ENCODE measurements around the gene TUBA4B.

Gene TUBA4B

GRCh38 chr2:219271021-219271420 lies 18.0 kb downstream of the TUBA4B start:
- no peaks in the 10 kb centered on the region for H3K9me3 ChIP-seq (ENCODE audit: control extremely low read depth in 1 of 5, control insufficient read depth in 4 of 5, insufficient read depth in 2 of 5, low read depth in 1 of 5, low read length in 4 of 5)
- whole genome bisulfite sequencing (ENCODE audit: insufficient coverage) = 100% methylated on average over 2 of the region's 2 CpGs
- no peak overlapping the region for H3K4me3 ChIP-seq (ENCODE audit: control insufficient read depth in 1 of 7, extremely low read depth in 1 of 7, insufficient read depth in 4 of 7, low read depth in 2 of 7, low read length in 6 of 7)
- no peaks in the 10 kb centered on the region for H3K36me3 ChIP-seq (ENCODE audit: control insufficient read depth in 4 of 4, insufficient read depth in 4 of 4, low read length in 3 of 4)
- no peak overlapping the region for H3K27ac ChIP-seq (ENCODE audit: insufficient read depth in 1 of 2, low read depth in 1 of 2, low read length in 2 of 2, poor library complexity in 1 of 2, severe bottlenecking in 2 of 2)
- no peak for DNase-seq
- ChIA-PET POLR2A (no interaction called here), CTCF (interaction anchor here (1.0 to 18.3 kb wide), 3 partner anchors 9 to 24 kb away, joined by 3 to 381 read pairs (median 4); no protein-coding TSS in a partner anchor)
- H3K4me1 ChIP-seq (ENCODE audit: control extremely low read depth in 1 of 4, control insufficient read depth in 4 of 4, insufficient read depth in 4 of 4, low read length in 3 of 4) = no peaks in the 10 kb centered on the region
- peaks cover 0 to 11% (median 0%) of the 10 kb centered on the region in 5 experiments for H3K27me3 ChIP-seq (replicated peaks in 2 of 5; ENCODE audit: control insufficient read depth in 4 of 5, insufficient read depth in 5 of 5, low read length in 4 of 5)

GRCh38 chr2:219272356-219272755 lies 19.3 kb downstream of the TUBA4B start:
- WGBS (ENCODE audit: insufficient coverage) = 100% methylated on average over 3 of the region's 4 CpGs
- H3K4me3 ChIP-seq (ENCODE audit: control insufficient read depth in 1 of 7, extremely low read depth in 1 of 7, insufficient read depth in 4 of 7, low read depth in 2 of 7, low read length in 6 of 7) = no peak overlapping the region
- peaks cover 0 to 1% (median under 1%) of the 10 kb centered on the region in 4 experiments for H3K4me1 ChIP-seq (ENCODE audit: control extremely low read depth in 1 of 4, control insufficient read depth in 4 of 4, insufficient read depth in 4 of 4, low read length in 3 of 4)
- no peaks in the 10 kb centered on the region for H3K36me3 ChIP-seq (ENCODE audit: control insufficient read depth in 4 of 4, insufficient read depth in 4 of 4, low read length in 3 of 4)
- H3K9me3 ChIP-seq (ENCODE audit: control extremely low read depth in 1 of 5, control insufficient read depth in 4 of 5, insufficient read depth in 2 of 5, low read depth in 1 of 5, low read length in 4 of 5) = no peaks in the 10 kb centered on the region
- no peak overlapping the region for H3K27ac ChIP-seq (ENCODE audit: insufficient read depth in 1 of 2, low read depth in 1 of 2, low read length in 2 of 2, poor library complexity in 1 of 2, severe bottlenecking in 2 of 2)
- ChIA-PET CTCF (interaction anchor here (0.9 to 18.3 kb wide), 3 partner anchors 12 to 23 kb away, joined by 3 to 381 read pairs (median 6); no protein-coding TSS in a partner anchor), POLR2A (no interaction called here)
- no peak for DNase-seq
- peaks cover 0 to 11% (median 0%) of the 10 kb centered on the region in 5 experiments for H3K27me3 ChIP-seq (replicated peaks in 2 of 5; ENCODE audit: control insufficient read depth in 4 of 5, insufficient read depth in 5 of 5, low read length in 4 of 5)

- Histone ChIP-seq H3K27me3 (replicated peaks in 2 of 5; ENCODE audit: control insufficient read depth in 4 of 5, insufficient read depth in 5 of 5, low read length in 4 of 5) (peaks cover 0 to 11% (median 0%) of the 10 kb centered on the region in 5 experiments), H3K27ac (ENCODE audit: insufficient read depth in 1 of 2, low read depth in 1 of 2, low read length in 2 of 2, poor library complexity in 1 of 2, severe bottlenecking in 2 of 2) (no peak overlapping the region), H3K36me3 (ENCODE audit: control insufficient read depth in 4 of 4, insufficient read depth in 4 of 4, low read length in 3 of 4) (no peaks in the 10 kb centered on the region), H3K9me3 (ENCODE audit: control extremely low read depth in 1 of 5, control insufficient read depth in 4 of 5, insufficient read depth in 2 of 5, low read depth in 1 of 5, low read length in 4 of 5) (no peaks in the 10 kb centered on the region), H3K4me3 (ENCODE audit: control insufficient read depth in 1 of 7, extremely low read depth in 1 of 7, insufficient read depth in 4 of 7, low read depth in 2 of 7, low read length in 6 of 7) (no peak overlapping the region), H3K4me1 (ENCODE audit: control extremely low read depth in 1 of 4, control insufficient read depth in 4 of 4, insufficient read depth in 4 of 4, low read length in 3 of 4) (peaks cover under 1 to 8% (median 7%) of the 10 kb centered on the region in 4 experiments)
- POLR2A ChIA-PET = no interaction called here
- CTCF ChIA-PET = interaction anchor here (0.9 to 18.3 kb wide), 3 partner anchors 11 to 22 kb away, joined by 3 to 381 read pairs (median 6); no protein-coding TSS in a partner anchor
- no CpG with 5 or more reads among the region's 2 CpGs for WGBS (ENCODE audit: insufficient coverage)
- no peak for DNase-seq
Measured at GRCh38 chr2:219272995-219273394, 20.0 kb downstream of the TUBA4B start.

GRCh38 chr2:219273937-219274336 lies 20.9 kb downstream of the TUBA4B start:
- Histone ChIP-seq H3K9me3 (ENCODE audit: control extremely low read depth in 1 of 5, control insufficient read depth in 4 of 5, insufficient read depth in 2 of 5, low read depth in 1 of 5, low read length in 4 of 5) (no peaks in the 10 kb centered on the region), H3K4me1 (ENCODE audit: control extremely low read depth in 1 of 4, control insufficient read depth in 4 of 4, insufficient read depth in 4 of 4, low read length in 3 of 4) (peaks cover 8 to 17% (median 16%) of the 10 kb centered on the region in 4 experiments), H3K36me3 (ENCODE audit: control insufficient read depth in 4 of 4, insufficient read depth in 4 of 4, low read length in 3 of 4) (no peaks in the 10 kb centered on the region), H3K4me3 (ENCODE audit: control insufficient read depth in 1 of 7, extremely low read depth in 1 of 7, insufficient read depth in 4 of 7, low read depth in 2 of 7, low read length in 6 of 7) (no peak overlapping the region), H3K27me3 (replicated peaks in 2 of 5; ENCODE audit: control insufficient read depth in 4 of 5, insufficient read depth in 5 of 5, low read length in 4 of 5) (peaks cover 0 to 11% (median 0%) of the 10 kb centered on the region in 5 experiments), H3K27ac (ENCODE audit: insufficient read depth in 1 of 2, low read depth in 1 of 2, low read length in 2 of 2, poor library complexity in 1 of 2, severe bottlenecking in 2 of 2) (no peak overlapping the region)
- DNase-seq = no peak
- WGBS (ENCODE audit: insufficient coverage) = 94% methylated on average over 2 of the region's 3 CpGs
- ChIA-PET CTCF (interaction anchor here (0.7 to 18.3 kb wide), 5 partner anchors 13 to 78 kb away, joined by 3 to 381 read pairs (median 6); partner anchors contain the start of genes TUBA4A and TUBA4B), POLR2A (interaction anchor here (1.2 kb wide), 1 partner anchor 21 kb away, joined by 3 read pairs; the partner anchor contains the start of genes TUBA4A and TUBA4B)

- POLR2A ChIA-PET = interaction anchor here (1.2 kb wide), 1 partner anchor 21 kb away, joined by 3 read pairs; the partner anchor contains the start of genes TUBA4A and TUBA4B
- Histone ChIP-seq H3K9me3 (ENCODE audit: control extremely low read depth in 1 of 5, control insufficient read depth in 4 of 5, insufficient read depth in 2 of 5, low read depth in 1 of 5, low read length in 4 of 5) (no peaks in the 10 kb centered on the region), H3K27me3 (replicated peaks in 2 of 5; ENCODE audit: control insufficient read depth in 4 of 5, insufficient read depth in 5 of 5, low read length in 4 of 5) (peaks cover 0 to 11% (median 0%) of the 10 kb centered on the region in 5 experiments), H3K36me3 (ENCODE audit: control insufficient read depth in 4 of 4, insufficient read depth in 4 of 4, low read length in 3 of 4) (no peaks in the 10 kb centered on the region), H3K27ac (ENCODE audit: insufficient read depth in 1 of 2, low read depth in 1 of 2, low read length in 2 of 2, poor library complexity in 1 of 2, severe bottlenecking in 2 of 2) (no peak overlapping the region), H3K4me3 (ENCODE audit: control insufficient read depth in 1 of 7, extremely low read depth in 1 of 7, insufficient read depth in 4 of 7, low read depth in 2 of 7, low read length in 6 of 7) (no peak overlapping the region), H3K4me1 (ENCODE audit: control extremely low read depth in 1 of 4, control insufficient read depth in 4 of 4, insufficient read depth in 4 of 4, low read length in 3 of 4) (peaks cover 8 to 19% (median 18%) of the 10 kb centered on the region in 4 experiments)
- CTCF ChIA-PET = interaction anchor here (0.7 to 18.3 kb wide), 4 partner anchors 20 to 77 kb away, joined by 3 to 381 read pairs (median 43); partner anchors contain the start of genes TUBA4A and TUBA4B
- WGBS (ENCODE audit: insufficient coverage) = 88% methylated on average over 5 of the region's 6 CpGs
- no peak for DNase-seq
Measured at GRCh38 chr2:219274361-219274921, 21.4 kb downstream of the TUBA4B start.

GRCh38 chr2:219277703-219278654 lies 24.9 kb downstream of the TUBA4B start:
- H3K27me3 ChIP-seq (replicated peaks in 2 of 5; ENCODE audit: control insufficient read depth in 4 of 5, insufficient read depth in 5 of 5, low read length in 4 of 5) = peaks cover 0 to 4% (median 0%) of the 10 kb centered on the region in 5 experiments
- WGBS (ENCODE audit: insufficient coverage) = 28% methylated on average over 23 of the region's 25 CpGs
- H3K9me3 ChIP-seq (ENCODE audit: control extremely low read depth in 1 of 5, control insufficient read depth in 4 of 5, insufficient read depth in 2 of 5, low read depth in 1 of 5, low read length in 4 of 5) = no peaks in the 10 kb centered on the region
- H3K4me3 ChIP-seq (ENCODE audit: control insufficient read depth in 1 of 7, extremely low read depth in 1 of 7, insufficient read depth in 4 of 7, low read depth in 2 of 7, low read length in 6 of 7) = peak overlapping the region in 6 of 7 experiments; percentile 58 to 77 (median 66)
- ChIA-PET CTCF (interaction anchor here (0.9 to 18.3 kb wide), 24 partner anchors 8 to 111 kb away, joined by 3 to 381 read pairs (median 4); partner anchors contain the start of genes GLB1L, STK16, TUBA4A and TUBA4B), POLR2A (interaction anchor here (1.7 kb wide), 1 partner anchor 17 kb away, joined by 12 read pairs; no protein-coding TSS in a partner anchor)
- H3K27ac ChIP-seq (ENCODE audit: insufficient read depth in 1 of 2, low read depth in 1 of 2, low read length in 2 of 2, poor library complexity in 1 of 2, severe bottlenecking in 2 of 2) = peak overlapping the region; percentile 68 to 84
- H3K36me3 ChIP-seq (ENCODE audit: control insufficient read depth in 4 of 4, insufficient read depth in 4 of 4, low read length in 3 of 4) = peaks cover 0 to 14% (median 5%) of the 10 kb centered on the region in 4 experiments
- DNase-seq = peak in 2 of 3 donors; percentile 64 to 65
- H3K4me1 ChIP-seq (ENCODE audit: control extremely low read depth in 1 of 4, control insufficient read depth in 4 of 4, insufficient read depth in 4 of 4, low read length in 3 of 4) = peaks cover 8 to 32% (median 28%) of the 10 kb centered on the region in 4 experiments
